ENCODE measurements around the gene SLC27A3. TPM values are rescaled to one million over a fixed set of nuclear protein-coding genes. Genes with fewer than 3 reads are reported as not detected.

SLC27A3 gene
- total RNA-seq, 1 experiment from 2014 or later: 42.0 TPM

DNA sequence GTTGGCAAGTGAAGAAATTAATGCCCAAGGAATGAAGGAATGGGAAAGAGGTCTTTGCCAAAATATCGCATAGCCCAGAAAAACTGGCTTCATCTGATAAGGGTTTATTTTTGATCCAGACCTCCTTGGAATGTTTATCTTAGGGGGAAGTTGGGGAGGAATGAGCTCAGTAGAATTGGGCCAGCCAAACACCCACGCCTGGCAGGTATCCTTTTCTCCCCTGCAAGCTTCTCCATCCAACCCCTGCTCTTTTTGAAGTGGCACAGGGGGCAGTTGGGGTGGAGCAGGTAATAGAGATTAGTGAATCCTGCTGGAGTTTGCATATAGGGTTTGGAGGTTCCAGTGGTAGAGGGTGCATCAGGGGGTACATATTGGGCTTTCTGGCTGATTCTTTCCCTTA, 26.3 kb upstream of the SLC27A3 start:
- H2BK12ac ChIP-seq (ENCODE audit: insufficient read length, low read depth, low read length): no peak overlapping the region
- H2BK20ac ChIP-seq (ENCODE audit: low read depth, low read length, poor library complexity, severe bottlenecking): no peak overlapping the region
- peaks cover 42 to 87% (median 63%) of the 10 kb centered on the region in 3 experiments; a peak in 6 of 7 replicates for H3K36me3 Mint-ChIP-seq (ENCODE audit: insufficient read depth in 1 of 3, low read depth in 3 of 3)
- H3K4me2 ChIP-seq (ENCODE audit: insufficient read depth, insufficient read length, low read length): no peak overlapping the region
- H2BK120ac ChIP-seq (ENCODE audit: low read depth, low read length, poor library complexity, severe bottlenecking): no peak overlapping the region
- H3K23me2 ChIP-seq (ENCODE audit: insufficient read length, low read depth, low read length, poor library complexity, severe bottlenecking): peaks cover 3% of the 10 kb centered on the region
- H3K9me3 ChIP-seq (ENCODE audit: control insufficient read depth, low read depth, low read length): no peaks in the 10 kb centered on the region
- TF ChIP-seq, protein P1, sequence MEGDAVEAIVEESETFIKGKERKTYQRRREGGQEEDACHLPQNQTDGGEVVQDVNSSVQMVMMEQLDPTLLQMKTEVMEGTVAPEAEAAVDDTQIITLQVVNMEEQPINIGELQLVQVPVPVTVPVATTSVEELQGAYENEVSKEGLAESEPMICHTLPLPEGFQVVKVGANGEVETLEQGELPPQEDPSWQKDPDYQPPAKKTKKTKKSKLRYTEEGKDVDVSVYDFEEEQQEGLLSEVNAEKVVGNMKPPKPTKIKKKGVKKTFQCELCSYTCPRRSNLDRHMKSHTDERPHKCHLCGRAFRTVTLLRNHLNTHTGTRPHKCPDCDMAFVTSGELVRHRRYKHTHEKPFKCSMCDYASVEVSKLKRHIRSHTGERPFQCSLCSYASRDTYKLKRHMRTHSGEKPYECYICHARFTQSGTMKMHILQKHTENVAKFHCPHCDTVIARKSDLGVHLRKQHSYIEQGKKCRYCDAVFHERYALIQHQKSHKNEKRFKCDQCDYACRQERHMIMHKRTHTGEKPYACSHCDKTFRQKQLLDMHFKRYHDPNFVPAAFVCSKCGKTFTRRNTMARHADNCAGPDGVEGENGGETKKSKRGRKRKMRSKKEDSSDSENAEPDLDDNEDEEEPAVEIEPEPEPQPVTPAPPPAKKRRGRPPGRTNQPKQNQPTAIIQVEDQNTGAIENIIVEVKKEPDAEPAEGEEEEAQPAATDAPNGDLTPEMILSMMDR (conservative IDR thresholded peaks at IDR 0.05): no peak
- H3K4me1 Mint-ChIP-seq: peaks cover 44 to 50% of the 10 kb centered on the region in 2 experiments
- no peak overlapping the region for H4K5ac ChIP-seq (ENCODE audit: insufficient read length, low read depth, low read length)
- no peaks in the 10 kb centered on the region for H3K27me3 ChIP-seq (ENCODE audit: insufficient read depth, low read length)
- H3K4me3 Mint-ChIP-seq: no peak overlapping the region
- H3K56ac ChIP-seq (ENCODE audit: insufficient read length, low read depth, low read length): no peak overlapping the region
- H3K79me1 ChIP-seq (ENCODE audit: insufficient read depth, low read depth, low read length, poor library complexity, severe bottlenecking): peaks cover 3% of the 10 kb centered on the region
- no peaks in the 10 kb centered on the region for H4K20me1 ChIP-seq (ENCODE audit: control insufficient read depth, insufficient read depth, insufficient read length)
- H3K9ac ChIP-seq (ENCODE audit: extremely low read depth, insufficient read length, low read length): no peak overlapping the region
- H3K18ac ChIP-seq (ENCODE audit: insufficient read length, low read depth, low read length): no peak overlapping the region
- H3K27ac ChIP-seq (ENCODE audit: insufficient read length, low read depth, low read length): no peak overlapping the region
- no peak overlapping the region for H2BK15ac ChIP-seq (ENCODE audit: low read depth, low read length)
- no peak overlapping the region for H3K23ac ChIP-seq (ENCODE audit: insufficient read length, low read depth, low read length)
- H4K8ac ChIP-seq (replicated peaks; ENCODE audit: insufficient read length, low read depth, low read length): no peak overlapping the region
- H2BK5ac ChIP-seq (ENCODE audit: insufficient read length, low read length): no peak overlapping the region
- no peak overlapping the region for H2AK5ac ChIP-seq (ENCODE audit: insufficient read length, low read length)
- no CpG with 5 or more reads among the region's 2 CpGs for WGBS (ENCODE audit: extremely low coverage, insufficient read length, low lambda C conversion rate)
- H3K27me3 Mint-ChIP-seq (ENCODE audit: low read depth): no peaks in the 10 kb centered on the region; the same call in 1 of the 2 replicates
- H3K4ac ChIP-seq (ENCODE audit: low read depth, low read length): no peak overlapping the region
- DNase-seq: no peak
- peaks cover 21% of the 10 kb centered on the region for H3K4me1 ChIP-seq (ENCODE audit: insufficient read depth, low read length)
- H4K91ac ChIP-seq (ENCODE audit: insufficient read length, low read depth, low read length): no peak overlapping the region
- no peak overlapping the region for H3T11ph ChIP-seq (ENCODE audit: low read length)
- no peaks in the 10 kb centered on the region for H3K9me3 Mint-ChIP-seq
- no peak overlapping the region for H2AFZ ChIP-seq (ENCODE audit: low read length)
- no peak overlapping the region for H3K27ac Mint-ChIP-seq
- H3K14ac ChIP-seq (ENCODE audit: insufficient read depth, low read length): no peak overlapping the region
- H3K79me2 ChIP-seq (ENCODE audit: insufficient read depth, low read length): no peaks in the 10 kb centered on the region
